NT2/D1 (cell line): ENCODE measurements around the gene ABHD17C.

ENCODE experiments used
- DNase-seq: peaks from one replicate; pipeline ENCODE4 v3.0.0-alpha.2; 2011; ENCODE audit warnings: low read depth, low spot score
- H3K27me3 ChIP-seq: 2 replicates; pipeline ENCODE4 v1.6.0; 2011; ENCODE audit warnings: mild to moderate bottlenecking; ENCODE audit not compliant: insufficient read length, insufficient read depth
- H3K36me3 ChIP-seq: 2 replicates; pipeline ENCODE4 v1.6.1; 2011; ENCODE audit warnings: mild to moderate bottlenecking, low read length, mixed read lengths; ENCODE audit not compliant: insufficient read depth, insufficient read length
- H3K4me1 ChIP-seq: 2 replicates; pipeline ENCODE4 v1.5.1; 2011; ENCODE audit not compliant: insufficient read depth, insufficient read length
- H3K4me3 ChIP-seq: 2 replicates; pipeline ENCODE4 v1.5.1; 2011; ENCODE audit warnings: low read depth; ENCODE audit not compliant: insufficient read length
- H3K9ac ChIP-seq: 2 replicates; pipeline ENCODE4 v1.6.0; 2011; ENCODE audit warnings: low read depth; ENCODE audit not compliant: insufficient read length
- H3K9me3 ChIP-seq: 2 replicates; pipeline ENCODE4 v1.5.1; 2011; ENCODE audit warnings: mild to moderate bottlenecking, low read length; ENCODE audit not compliant: insufficient read depth
- SUZ12 ChIP-seq: IDR thresholded peaks from 2 replicates; pipeline ENCODE4 v1.6.1; 2011; ENCODE audit not compliant: insufficient read length, insufficient read depth; ENCODE audit errors: extremely low read depth
- YY1 ChIP-seq: IDR thresholded peaks from 2 replicates; pipeline ENCODE4 v1.6.1; 2011; ENCODE audit not compliant: insufficient read length, insufficient read depth
- ZNF274 ChIP-seq: IDR thresholded peaks from 2 replicates; pipeline ENCODE4 v1.6.1; 2011; ENCODE audit warnings: mild to moderate bottlenecking, low read depth, low read length

ABHD17C gene

GRCh38 chr15:80780416-80781221 is 85.5 kb downstream of the ABHD17C start:
- peaks cover 47% of the 10 kb centered on the region for H3K27me3 ChIP-seq
- peak; percentile 63 for DNase-seq
- TF ChIP-seq YY1 = no peak
- no peak for TF ChIP-seq ZNF274
- no peak for TF ChIP-seq SUZ12
- no peaks in the 10 kb centered on the region for H3K9me3 ChIP-seq
- peaks cover 5% of the 10 kb centered on the region for H3K4me1 ChIP-seq
- H3K36me3 ChIP-seq = no peaks in the 10 kb centered on the region
- peak overlapping the region; percentile 43 for H3K4me3 ChIP-seq
- peak overlapping the region; percentile 54 for H3K9ac ChIP-seq

- Histone ChIP-seq H3K9me3 (no peaks in the 10 kb centered on the region), H3K4me1 (peaks cover 7% of the 10 kb centered on the region), H3K9ac (no peak overlapping the region), H3K36me3 (no peaks in the 10 kb centered on the region), H3K27me3 (peaks cover 44% of the 10 kb centered on the region), H3K4me3 (no peak overlapping the region)
- no peak for DNase-seq
- TF ChIP-seq ZNF274 (no peak), YY1 (no peak), SUZ12 (no peak)
Observed at GRCh38 chr15:80783260-80783659, 88.2 kb downstream of the ABHD17C start.

GRCh38 chr15:80785335-80785734 is 90.2 kb downstream of the ABHD17C start:
- no peaks in the 10 kb centered on the region for H3K9me3 ChIP-seq
- peaks cover 2% of the 10 kb centered on the region for H3K4me1 ChIP-seq
- DNase-seq = no peak
- peaks cover 26% of the 10 kb centered on the region for H3K27me3 ChIP-seq
- TF ChIP-seq YY1 (no peak), SUZ12 (no peak), ZNF274 (no peak)
- H3K9ac ChIP-seq = no peak overlapping the region
- no peak overlapping the region for H3K4me3 ChIP-seq
- no peaks in the 10 kb centered on the region for H3K36me3 ChIP-seq

- TF ChIP-seq SUZ12 (no peak), ZNF274 (no peak)
- Histone ChIP-seq H3K9me3 (no peaks in the 10 kb centered on the region), H3K4me3 (no peak overlapping the region), H3K4me1 (peaks cover 2% of the 10 kb centered on the region), H3K9ac (no peak overlapping the region), H3K36me3 (no peaks in the 10 kb centered on the region), H3K27me3 (peaks cover 20% of the 10 kb centered on the region)
- DNase-seq = no peak
Observed at GRCh38 chr15:80785811-80786354, 90.8 kb downstream of the ABHD17C start.

- no peaks in the 10 kb centered on the region for H3K9me3 ChIP-seq
- peaks cover 7% of the 10 kb centered on the region for H3K27me3 ChIP-seq
- no peak overlapping the region for H3K9ac ChIP-seq
- TF ChIP-seq SUZ12 (no peak), ZNF274 (no peak), YY1 (no peak)
- H3K4me3 ChIP-seq = no peak overlapping the region
- H3K4me1 ChIP-seq = peaks cover 2% of the 10 kb centered on the region
- no peaks in the 10 kb centered on the region for H3K36me3 ChIP-seq
- no peak for DNase-seq
Observed at GRCh38 chr15:80787316-80787715, 92.2 kb downstream of the ABHD17C start.

- H3K9ac ChIP-seq = no peak overlapping the region
- no peaks in the 10 kb centered on the region for H3K36me3 ChIP-seq
- TF ChIP-seq SUZ12 = no peak
- no peak for TF ChIP-seq ZNF274
- TF ChIP-seq YY1 = no peak
- no peak overlapping the region for H3K4me3 ChIP-seq
- no peak for DNase-seq
- no peaks in the 10 kb centered on the region for H3K9me3 ChIP-seq
- no peaks in the 10 kb centered on the region for H3K27me3 ChIP-seq
- peaks cover 2% of the 10 kb centered on the region for H3K4me1 ChIP-seq
Observed at GRCh38 chr15:80788536-80788935, 93.4 kb downstream of the ABHD17C start.

- DNase-seq = no peak
Observed at GRCh38 chr15:80789296-80789695, 94.2 kb downstream of the ABHD17C start.

More at GRCh38 chr15:80789296-80789695, 94.2 kb downstream of the ABHD17C start:
- Histone ChIP-seq H3K4me1 (peaks cover 2% of the 10 kb centered on the region), H3K9ac (no peak overlapping the region), H3K36me3 (no peaks in the 10 kb centered on the region), H3K4me3 (no peak overlapping the region), H3K9me3 (no peaks in the 10 kb centered on the region), H3K27me3 (no peaks in the 10 kb centered on the region)
- TF ChIP-seq ZNF274 (no peak), SUZ12 (no peak), YY1 (no peak)
